Measurements from ENCODE around the gene OSBPL1A.
"Not testable (repeated sequence)": the region's sequence is repeated elsewhere in the genome, so short reads cannot be mapped to it uniquely, and the experiment has no call there.

The OSBPL1A gene

GRCh38 chr18:24173997-24174396 is 223.6 kb downstream of the OSBPL1A start:
- DNase-seq: no peak

- DNase-seq: no peak
Observed at GRCh38 chr18:24170360-24170759, 227.3 kb downstream of the OSBPL1A start.

- no peak for DNase-seq
Observed at GRCh38 chr18:24168496-24168895, 229.1 kb downstream of the OSBPL1A start.

GRCh38 chr18:24161304-24161703 is 236.3 kb downstream of the OSBPL1A start:
- no peak for DNase-seq

- DNase-seq: no peak
Observed at GRCh38 chr18:24160086-24160485, 237.5 kb downstream of the OSBPL1A start.

- DNase-seq: no peak
Observed at GRCh38 chr18:24157855-24158254, 239.8 kb downstream of the OSBPL1A start.

GRCh38 chr18:24153397-24153796 is 244.2 kb downstream of the OSBPL1A start:
- DNase-seq: no peak

GRCh38 chr18:24149591-24149990 is 248.0 kb downstream of the OSBPL1A start:
- DNase-seq: not testable (repeated sequence)

GRCh38 chr18:24142376-24142775 is 255.2 kb downstream of the OSBPL1A start:
- DNase-seq: no peak

GRCh38 chr18:24140697-24141096 is 256.9 kb downstream of the OSBPL1A start:
- no peak for DNase-seq

GRCh38 chr18:24138789-24139616 is 258.6 kb downstream of the OSBPL1A start, which contains the start of gene CABYR:
Gene CABYR, plus strand, starts transcription at chr18:24139062. Its CDS starts 4,053 bp downstream, at chr18:24143115.
- DNase-seq: peak; percentile 84

GRCh38 chr18:24138409-24138788 is 259.2 kb downstream of the OSBPL1A start:
- DNase-seq: no peak

GRCh38 chr18:24136967-24137373 is 260.7 kb downstream of the OSBPL1A start:
- DNase-seq: no peak

- DNase-seq: no peak
Observed at GRCh38 chr18:24130494-24130893, 267.1 kb downstream of the OSBPL1A start.

- DNase-seq: no peak
Observed at GRCh38 chr18:24128700-24129099, 268.9 kb downstream of the OSBPL1A start.

GRCh38 chr18:24127735-24128134 is 269.9 kb downstream of the OSBPL1A start:
- DNase-seq: no peak

- DNase-seq: no peak
Observed at GRCh38 chr18:24126155-24126961, 271.3 kb downstream of the OSBPL1A start.

GRCh38 chr18:24121625-24122024 is 276.0 kb downstream of the OSBPL1A start:
- DNase-seq: no peak

- no peak for DNase-seq
Observed at GRCh38 chr18:24120676-24121075, 276.9 kb downstream of the OSBPL1A start.

GRCh38 chr18:24118750-24119577 is 278.7 kb downstream of the OSBPL1A start:
- DNase-seq: peak; percentile 76

GRCh38 chr18:24115628-24116027 is 282.0 kb downstream of the OSBPL1A start:
- no peak for DNase-seq

- no peak for DNase-seq
Observed at GRCh38 chr18:24114924-24115549, 282.6 kb downstream of the OSBPL1A start.

Data from activated naive CD4-positive, alpha-beta T cell treated with anti-CD3 and anti-CD28 coated beads, Interleukin-2, amount 50 U/mL, for 16 hours (primary cell).